DMS153 treated with DMSO at 0.1 percent for 48 hours (cell line): ENCODE measurements around the gene CCNDBP1.

Source experiments
- DNase-seq: peaks from one replicate; lab custom pipeline; 2025; ENCODE audit not compliant: unreplicated experiment; lab: John Stamatoyannopoulos, UW

CCNDBP1 gene

GRCh38 chr15:43242616-43243015, 57.4 kb downstream of the CCNDBP1 start:
- DNase-seq, result no peak

- DNase-seq, result no peak
These were observed 57.9 kb downstream of the CCNDBP1 start for GRCh38 chr15:43243020-43243645.

- DNase-seq, result no peak
These were observed 58.9 kb downstream of the CCNDBP1 start for GRCh38 chr15:43244092-43244491.

GRCh38 chr15:43246261-43246774, 61.1 kb downstream of the CCNDBP1 start:
- no peak for DNase-seq
